ENCODE data around the gene TRAM2. TPM values are rescaled to one million over a fixed set of nuclear protein-coding genes. Genes with fewer than 3 reads are reported as not detected.
A peak's percentile ranks its signal among the peaks of the same experiment; 100 is the strongest.

TRAM2 gene
- total RNA-seq, 2 donors from 2014 or later: 16.9 to 20.5 TPM

DNA sequence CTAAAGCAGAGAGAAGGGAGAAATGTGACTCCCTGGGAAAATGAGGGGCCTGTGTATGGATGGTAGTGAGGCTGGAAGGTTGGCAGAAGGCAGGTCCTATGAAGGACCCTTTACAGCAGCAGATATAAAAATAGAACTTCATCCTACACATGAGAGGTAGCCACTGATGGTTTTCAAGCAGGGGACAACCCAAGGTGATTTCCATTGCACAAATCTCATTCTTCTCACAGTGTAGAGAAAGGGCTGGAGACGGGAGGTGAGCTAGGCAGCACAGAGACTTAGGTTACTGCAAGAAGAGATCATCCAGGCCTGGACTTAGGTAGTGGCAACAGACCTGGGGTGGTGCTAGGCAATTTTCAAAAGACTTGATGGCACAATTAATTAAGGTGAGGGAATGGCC, 30.7 kb downstream of the TRAM2 start:
- Histone ChIP-seq H3K27me3 (ENCODE audit: control insufficient read depth, insufficient read depth, low read length, poor library complexity, severe bottlenecking) (no peaks in the 10 kb centered on the region), H3K9me3 (ENCODE audit: control insufficient read depth, low read length) (no peaks in the 10 kb centered on the region), H3K36me3 (ENCODE audit: control insufficient read depth, insufficient read depth, low read length) (no peaks in the 10 kb centered on the region), H3K9ac (ENCODE audit: extremely low read depth, low read length, poor library complexity, severe bottlenecking) (no peak overlapping the region), H3K4me1 (ENCODE audit: control insufficient read depth, insufficient read depth, low read length) (peaks cover 18% of the 10 kb centered on the region), H3K27ac (ENCODE audit: low read depth, low read length) (no peak overlapping the region), H3K4me3 (ENCODE audit: low read length) (no peak overlapping the region)
- Mint-ChIP-seq H3K9me3 (no peaks in the 10 kb centered on the region), H3K4me3 (no peak overlapping the region), H3K36me3 (ENCODE audit: low read depth) (no peaks in the 10 kb centered on the region), H3K4me1 (peaks cover 58% of the 10 kb centered on the region), H3K27ac (no peak overlapping the region), H3K27me3 (ENCODE audit: insufficient read depth) (no peaks in the 10 kb centered on the region)
- WGBS, 2 experiments (ENCODE audit: insufficient coverage in 1 of 2, insufficient read length in 1 of 2): 85% methylated on average over 1 of the region's 1 CpG; no CpG with 5 or more reads in 1 of the 2 experiments
- DNase-seq: no peak
- TF ChIP-seq, protein P1, sequence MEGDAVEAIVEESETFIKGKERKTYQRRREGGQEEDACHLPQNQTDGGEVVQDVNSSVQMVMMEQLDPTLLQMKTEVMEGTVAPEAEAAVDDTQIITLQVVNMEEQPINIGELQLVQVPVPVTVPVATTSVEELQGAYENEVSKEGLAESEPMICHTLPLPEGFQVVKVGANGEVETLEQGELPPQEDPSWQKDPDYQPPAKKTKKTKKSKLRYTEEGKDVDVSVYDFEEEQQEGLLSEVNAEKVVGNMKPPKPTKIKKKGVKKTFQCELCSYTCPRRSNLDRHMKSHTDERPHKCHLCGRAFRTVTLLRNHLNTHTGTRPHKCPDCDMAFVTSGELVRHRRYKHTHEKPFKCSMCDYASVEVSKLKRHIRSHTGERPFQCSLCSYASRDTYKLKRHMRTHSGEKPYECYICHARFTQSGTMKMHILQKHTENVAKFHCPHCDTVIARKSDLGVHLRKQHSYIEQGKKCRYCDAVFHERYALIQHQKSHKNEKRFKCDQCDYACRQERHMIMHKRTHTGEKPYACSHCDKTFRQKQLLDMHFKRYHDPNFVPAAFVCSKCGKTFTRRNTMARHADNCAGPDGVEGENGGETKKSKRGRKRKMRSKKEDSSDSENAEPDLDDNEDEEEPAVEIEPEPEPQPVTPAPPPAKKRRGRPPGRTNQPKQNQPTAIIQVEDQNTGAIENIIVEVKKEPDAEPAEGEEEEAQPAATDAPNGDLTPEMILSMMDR (conservative IDR thresholded peaks at IDR 0.05): no peak

DNA sequence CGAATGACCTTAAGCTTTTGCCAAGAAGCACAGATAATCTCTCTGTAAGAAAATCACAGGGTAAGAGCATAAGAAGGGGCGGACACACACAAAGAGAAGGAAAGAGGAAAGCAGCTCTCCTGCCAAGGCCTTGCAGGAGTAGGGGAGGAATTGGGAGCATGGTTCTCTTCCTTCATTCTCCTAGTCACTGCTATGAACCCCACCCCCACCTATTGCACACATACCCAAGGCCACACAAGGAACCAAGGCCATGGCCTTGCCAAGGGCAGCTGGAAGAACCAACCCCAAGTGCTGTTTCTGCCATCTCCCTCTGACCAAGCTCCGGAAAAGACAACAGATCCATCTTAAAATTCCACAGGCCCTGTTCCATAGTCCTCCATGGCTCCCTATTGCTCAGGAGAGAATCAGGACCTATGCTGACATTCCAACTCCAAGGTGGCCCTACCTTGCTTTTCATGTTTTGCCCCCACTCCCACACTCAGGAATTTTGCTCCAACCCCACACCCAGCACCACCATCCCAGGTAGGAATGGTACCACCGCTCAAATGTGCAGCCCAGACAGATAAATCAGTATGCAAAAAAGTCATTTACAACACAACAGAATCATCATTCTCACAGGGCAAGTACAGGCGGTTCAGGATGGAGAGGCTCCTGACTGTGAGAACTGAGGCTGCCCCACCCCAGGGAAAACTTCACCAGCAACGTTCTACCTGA, 31.3 kb downstream of the TRAM2 start:
- peaks cover 53% of the 10 kb centered on the region for H3K4me1 Mint-ChIP-seq
- Histone ChIP-seq H3K36me3 (ENCODE audit: control insufficient read depth, insufficient read depth, low read length) (no peaks in the 10 kb centered on the region), H3K4me3 (ENCODE audit: low read length) (no peak overlapping the region), H3K9ac (ENCODE audit: extremely low read depth, low read length, poor library complexity, severe bottlenecking) (no peak overlapping the region), H3K27me3 (ENCODE audit: control insufficient read depth, insufficient read depth, low read length, poor library complexity, severe bottlenecking) (no peaks in the 10 kb centered on the region), H3K9me3 (ENCODE audit: control insufficient read depth, low read length) (no peaks in the 10 kb centered on the region), H3K4me1 (ENCODE audit: control insufficient read depth, insufficient read depth, low read length) (peaks cover 16% of the 10 kb centered on the region), H3K27ac (ENCODE audit: low read depth, low read length) (no peak overlapping the region)
- H3K9me3 Mint-ChIP-seq: no peaks in the 10 kb centered on the region
- TF ChIP-seq, protein P1 (conservative IDR thresholded peaks at IDR 0.05): no peak
- H3K4me3 Mint-ChIP-seq: no peak overlapping the region
- no peak for DNase-seq
- WGBS, 2 experiments (ENCODE audit: insufficient coverage in 1 of 2, insufficient read length in 1 of 2): 91 to 94% methylated on average over 4 to 6 of the region's 6 CpGs
- H3K27ac Mint-ChIP-seq: peak overlapping the region; percentile 53
- no peaks in the 10 kb centered on the region for H3K27me3 Mint-ChIP-seq (ENCODE audit: insufficient read depth)
- no peaks in the 10 kb centered on the region for H3K36me3 Mint-ChIP-seq (ENCODE audit: low read depth)

DNA sequence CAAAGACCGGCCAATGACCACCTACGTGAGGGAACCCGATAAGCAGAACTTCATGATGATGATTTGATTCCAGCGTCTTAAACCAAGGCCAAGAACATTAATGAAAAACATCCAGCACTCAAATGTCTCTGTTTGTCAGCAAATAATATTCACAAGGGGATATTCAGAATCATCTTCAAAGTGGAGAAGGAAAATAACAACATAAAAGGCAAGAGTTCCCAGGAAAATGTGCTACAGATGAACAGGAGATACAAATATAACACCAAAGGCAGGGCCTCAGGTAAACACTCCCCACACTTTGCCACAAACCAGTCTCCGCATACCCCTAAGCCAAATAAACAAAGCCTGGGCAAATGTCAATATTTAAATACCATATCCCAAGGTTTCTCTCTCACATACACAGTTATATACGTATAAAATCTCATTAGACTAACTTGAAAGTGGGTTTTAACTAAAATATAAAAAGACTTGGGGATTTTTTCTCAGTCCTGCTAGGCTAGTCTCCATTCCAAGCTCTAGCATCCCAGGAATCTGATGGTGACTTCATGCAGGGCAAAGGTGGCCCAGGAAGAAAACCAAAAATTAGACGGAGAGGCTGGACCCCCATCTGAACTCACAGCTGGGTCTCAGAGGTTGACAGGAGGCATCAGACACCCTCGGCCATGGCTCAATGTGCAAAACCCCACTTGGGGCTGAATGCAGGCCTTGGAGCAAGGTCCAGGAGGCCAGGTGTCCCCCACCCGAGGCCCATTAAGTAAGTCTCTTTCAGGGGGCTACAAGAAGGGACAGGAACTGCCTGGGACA, 32.1 kb downstream of the TRAM2 start:
- no peaks in the 10 kb centered on the region for H3K27me3 ChIP-seq (ENCODE audit: control insufficient read depth, insufficient read depth, low read length, poor library complexity, severe bottlenecking)
- no peaks in the 10 kb centered on the region for H3K36me3 Mint-ChIP-seq (ENCODE audit: low read depth)
- no peak overlapping the region for H3K27ac ChIP-seq (ENCODE audit: low read depth, low read length)
- 91 to 96% methylated on average over 7 to 9 of the region's 9 CpGs for WGBS, 2 experiments (ENCODE audit: insufficient coverage in 1 of 2, insufficient read length in 1 of 2)
- no peak overlapping the region for H3K4me3 Mint-ChIP-seq
- H3K4me3 ChIP-seq (ENCODE audit: low read length): no peak overlapping the region
- H3K4me1 ChIP-seq (ENCODE audit: control insufficient read depth, insufficient read depth, low read length): peaks cover 16% of the 10 kb centered on the region
- no peaks in the 10 kb centered on the region for H3K36me3 ChIP-seq (ENCODE audit: control insufficient read depth, insufficient read depth, low read length)
- H3K9me3 ChIP-seq (ENCODE audit: control insufficient read depth, low read length): no peaks in the 10 kb centered on the region
- no peak overlapping the region for H3K9ac ChIP-seq (ENCODE audit: extremely low read depth, low read length, poor library complexity, severe bottlenecking)
- H3K9me3 Mint-ChIP-seq: no peaks in the 10 kb centered on the region
- TF ChIP-seq, protein P1 (conservative IDR thresholded peaks at IDR 0.05): no peak
- H3K27ac Mint-ChIP-seq: peak overlapping the region; percentile 73
- no peak for DNase-seq
- peaks cover 51% of the 10 kb centered on the region for H3K4me1 Mint-ChIP-seq
- H3K27me3 Mint-ChIP-seq (ENCODE audit: insufficient read depth): no peaks in the 10 kb centered on the region
